Large intestine (tissue), 3 donors: ENCODE results near the gene RAB13. TPM values are rescaled to one million over a fixed set of nuclear protein-coding genes. Genes with fewer than 3 reads are reported as not detected.

Experiments used
- DNase-seq, 2 donors: peaks; one replicate each; pipeline versions ENCODE4 v3.0.0 to v3.0.0-alpha.2; 2013
- H3K27ac ChIP-seq: one replicate; pipeline ENCODE4 v1.5.1; 2013; ENCODE audit warnings: low read length
- H3K27me3 ChIP-seq: 2 replicates; pipeline ENCODE4 v1.6.1; 2013; ENCODE audit warnings: low read length; ENCODE audit not compliant: control insufficient read depth, insufficient read depth
- H3K36me3 ChIP-seq: 2 replicates; pipeline ENCODE4 v1.6.1; 2013; ENCODE audit warnings: low read length; ENCODE audit not compliant: control insufficient read depth, insufficient read depth
- H3K4me1 ChIP-seq: one replicate; pipeline ENCODE4 v1.6.1; 2013; ENCODE audit warnings: low read length; ENCODE audit not compliant: control insufficient read depth, insufficient read depth
- H3K4me3 ChIP-seq: one replicate; pipeline ENCODE4 v1.5.1; 2013; ENCODE audit warnings: low read length
- H3K9me3 ChIP-seq: one replicate; pipeline ENCODE4 v1.6.1; 2013; ENCODE audit warnings: mild to moderate bottlenecking, low read depth, low read length, moderate library complexity; ENCODE audit not compliant: control insufficient read depth
- WGBS: methylation state at CpG from one replicate; pipeline ENCODE4 v1.1.5; 2013; ENCODE audit warnings: low lambda C conversion rate; ENCODE audit not compliant: insufficient coverage; 5-methylcytosine and 5-hydroxymethylcytosine counted together
- polyA plus RNA-seq: library from polyadenylated mRNA; unstranded; fragments of 120-200 nt; gene quantifications from one replicate; pipeline ENCODE4 v1.2.1, GENCODE V29; 2013

Gene RAB13
- polyA plus RNA-seq, 1 donor, result 110 TPM

DNA sequence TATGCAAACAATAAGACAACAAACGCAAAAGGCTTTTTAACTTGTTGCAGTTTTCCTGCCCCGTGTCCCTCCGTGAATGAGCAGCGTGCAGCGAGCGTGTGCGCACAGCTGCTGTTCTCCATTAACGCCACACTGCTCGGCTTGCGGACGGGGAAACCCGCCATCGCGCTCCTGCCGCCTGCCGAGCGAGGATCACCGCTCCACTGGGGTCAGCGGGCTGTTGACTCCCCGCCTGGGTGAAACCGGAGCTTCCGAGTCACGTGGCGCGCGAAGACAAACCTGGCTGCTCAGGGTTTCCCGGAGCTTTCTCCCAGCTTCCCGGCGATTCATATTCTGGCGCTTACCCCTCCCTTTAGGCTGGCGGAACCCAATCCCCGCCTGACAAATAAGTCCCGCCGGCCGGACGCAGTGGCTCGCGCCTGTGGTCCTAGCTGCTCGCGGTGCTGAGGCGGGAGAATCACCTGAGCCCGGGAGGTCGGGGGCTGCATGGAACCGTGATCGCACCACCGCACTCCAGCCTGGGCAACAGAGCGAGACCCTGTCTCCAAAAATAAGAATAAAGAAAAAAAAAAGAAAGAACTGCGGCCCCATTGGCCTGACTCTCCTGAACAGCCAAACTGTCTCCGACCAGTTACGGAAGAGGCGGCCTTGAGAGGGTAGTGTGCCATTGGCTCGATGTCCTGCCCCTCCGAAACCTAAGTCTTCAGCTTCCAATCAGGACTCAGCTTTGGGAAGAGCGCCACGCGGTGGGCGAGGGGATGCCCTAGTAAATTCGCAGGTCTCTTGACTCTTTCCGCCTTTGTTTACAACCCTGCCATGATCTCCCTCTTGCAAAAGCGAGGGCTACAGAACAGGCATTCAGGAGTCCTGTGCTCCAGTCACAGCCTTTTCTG is 18.8 kb downstream of the RAB13 start, which contains the start of gene CREB3L4:
CREB3L4 (plus strand) TSS at position 796 of the 893 bp plus-strand sequence. CDS start 624 bp downstream, outside the sequence.
- peak; percentile 94 to 96 for DNase-seq
- H3K27ac ChIP-seq, result peak within 1 kb of the TSS; percentile 81
- WGBS, result no CpG with 5 or more reads among the region's 60 CpGs
- no peaks in the 10 kb centered on the region for H3K27me3 ChIP-seq
- H3K4me1 ChIP-seq, result peaks cover 4% of the 10 kb centered on the region
- H3K9me3 ChIP-seq, result no peaks in the 10 kb centered on the region
- H3K36me3 ChIP-seq, result no peaks in the 10 kb centered on the region
- peak within 1 kb of the TSS; percentile 54 for H3K4me3 ChIP-seq

DNA sequence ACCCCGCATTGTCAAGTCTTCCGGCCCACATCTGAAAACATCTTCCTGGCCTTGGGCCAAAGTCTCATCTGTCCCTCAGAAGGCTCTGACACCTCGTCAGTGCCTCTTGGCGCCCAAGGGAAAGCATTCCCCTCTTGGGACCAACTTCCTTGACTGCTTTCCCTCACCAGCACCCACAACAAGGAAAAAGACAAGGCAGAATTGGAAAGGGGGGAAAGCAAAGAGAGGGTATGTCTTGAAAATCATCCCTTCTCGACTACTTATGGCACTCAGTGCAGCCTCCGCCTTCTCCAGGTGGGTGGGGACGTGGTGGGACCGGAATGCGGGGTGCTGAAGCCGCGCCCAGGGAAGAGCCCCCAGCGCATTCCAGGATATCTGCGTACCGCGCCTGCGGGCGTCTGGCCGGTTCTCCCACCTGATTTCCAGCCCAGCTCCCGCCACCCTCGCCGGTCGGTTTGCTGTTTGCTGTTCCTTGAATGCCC is 22.2 kb downstream of the RAB13 start:
- WGBS, result no CpG with 5 or more reads among the region's 22 CpGs
- Histone ChIP-seq H3K36me3 (peaks cover 18% of the 10 kb centered on the region), H3K9me3 (no peaks in the 10 kb centered on the region), H3K4me3 (peak overlapping the region; percentile 81), H3K4me1 (peaks cover 15% of the 10 kb centered on the region), H3K27ac (peak overlapping the region; percentile 96), H3K27me3 (no peaks in the 10 kb centered on the region)
- DNase-seq, result peak; percentile 77 to 87

DNA sequence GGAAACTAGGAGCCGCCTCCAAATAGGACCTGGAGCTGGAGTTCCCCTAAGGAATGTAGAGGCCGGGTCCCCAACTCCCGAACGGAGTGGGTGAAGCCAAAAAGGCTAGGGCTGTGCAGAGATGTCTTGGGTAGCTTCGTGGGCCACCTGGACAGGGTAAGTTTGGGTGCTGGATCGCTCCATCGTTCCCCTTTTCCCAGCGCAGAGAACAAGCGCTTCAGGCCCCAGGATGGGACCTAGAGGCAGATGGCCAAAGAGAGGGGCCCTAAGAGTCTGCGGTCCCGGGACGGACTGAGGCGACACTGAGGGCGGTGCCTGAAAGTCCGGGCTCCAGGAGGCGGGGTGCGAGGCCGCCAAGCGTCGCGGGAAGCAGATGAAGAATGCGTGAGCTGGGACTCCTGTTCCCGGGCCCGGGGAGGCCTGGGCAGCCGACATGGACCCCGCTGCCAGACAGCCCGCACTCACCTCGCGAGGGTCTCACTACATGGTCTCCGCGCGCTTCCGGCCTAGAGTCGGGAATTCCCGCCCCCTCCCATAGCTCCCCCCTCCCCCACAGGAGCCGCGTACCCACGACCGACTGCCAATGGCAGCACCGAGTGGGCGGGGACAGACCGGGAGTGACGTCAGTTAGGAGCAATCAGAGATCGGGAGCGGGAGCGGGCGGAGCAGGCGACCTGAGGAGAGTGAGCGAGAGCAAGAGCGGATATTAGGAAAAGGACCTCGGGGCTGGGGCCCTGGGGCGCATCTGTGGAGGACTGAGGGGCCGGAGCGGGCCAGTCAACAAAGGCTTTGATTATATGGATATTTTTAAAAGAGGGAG is 22.9 kb downstream of the RAB13 start, which contains the start of gene SLC39A1:
SLC39A1 (minus strand) TSS at position 508 of the 820 bp plus-strand sequence. CDS start 822 bp downstream, outside the sequence.
- Histone ChIP-seq H3K36me3 (peaks cover 18% of the 10 kb centered on the region), H3K27me3 (no peaks in the 10 kb centered on the region), H3K4me3 (peak within 1 kb of the TSS; percentile 81), H3K9me3 (no peaks in the 10 kb centered on the region), H3K27ac (peak within 1 kb of the TSS; percentile 96), H3K4me1 (peaks cover 17% of the 10 kb centered on the region)
- peak; percentile 97 to 98 for DNase-seq
- no CpG with 5 or more reads among the region's 54 CpGs for WGBS

DNA sequence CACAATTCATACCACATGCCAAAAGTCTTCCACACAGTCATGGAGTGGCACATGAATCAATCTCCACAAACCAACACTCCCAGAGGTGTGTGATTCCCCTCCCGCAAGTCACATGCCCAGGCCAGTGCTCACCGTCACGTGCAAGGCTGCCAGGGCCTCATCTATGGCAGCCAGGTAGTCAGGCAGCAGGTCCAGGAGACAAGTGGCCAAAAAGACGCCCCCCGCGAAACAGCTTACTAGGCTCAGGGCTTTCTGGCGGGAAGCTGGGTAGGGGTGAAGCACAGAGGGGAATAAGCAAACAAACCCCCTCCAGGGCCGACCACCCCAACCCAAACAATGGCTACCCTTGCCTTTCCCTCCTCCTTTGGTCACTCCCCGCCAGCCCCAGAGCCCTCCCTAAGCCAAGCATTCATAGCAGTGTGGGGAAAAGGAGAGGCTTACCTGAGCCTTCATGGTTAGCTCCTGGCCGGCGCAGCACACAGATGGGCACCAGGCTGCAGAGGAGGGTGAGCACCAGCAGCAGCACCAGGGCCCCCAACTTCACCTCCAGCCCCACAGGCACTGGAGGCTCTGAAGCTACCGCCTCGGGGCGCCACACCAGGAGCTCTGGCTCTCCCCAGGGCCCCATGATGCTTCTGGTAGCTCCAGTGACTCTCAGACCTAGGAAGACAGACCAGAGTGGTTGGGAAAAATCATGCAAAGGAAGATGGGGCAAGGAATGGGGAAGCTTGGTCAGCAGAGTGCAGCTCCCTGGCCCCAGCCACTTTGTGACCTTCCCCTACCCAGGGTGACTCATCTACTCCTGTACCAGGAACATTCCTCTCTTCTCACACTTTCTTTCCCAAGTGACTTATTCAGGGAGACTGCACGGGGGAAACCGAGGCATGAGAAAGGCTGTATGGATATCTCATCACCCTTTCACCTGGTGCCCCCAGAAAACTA is 23.8 kb downstream of the RAB13 start:
- peaks cover 18% of the 10 kb centered on the region for H3K36me3 ChIP-seq
- no CpG with 5 or more reads among the region's 16 CpGs for WGBS
- no peaks in the 10 kb centered on the region for H3K9me3 ChIP-seq
- H3K4me3 ChIP-seq, result peak overlapping the region; percentile 81
- peak overlapping the region; percentile 96 for H3K27ac ChIP-seq
- DNase-seq, result peak in 1 of 2 donors; percentile 70
- H3K4me1 ChIP-seq, result peaks cover 18% of the 10 kb centered on the region
- H3K27me3 ChIP-seq, result no peaks in the 10 kb centered on the region

DNA sequence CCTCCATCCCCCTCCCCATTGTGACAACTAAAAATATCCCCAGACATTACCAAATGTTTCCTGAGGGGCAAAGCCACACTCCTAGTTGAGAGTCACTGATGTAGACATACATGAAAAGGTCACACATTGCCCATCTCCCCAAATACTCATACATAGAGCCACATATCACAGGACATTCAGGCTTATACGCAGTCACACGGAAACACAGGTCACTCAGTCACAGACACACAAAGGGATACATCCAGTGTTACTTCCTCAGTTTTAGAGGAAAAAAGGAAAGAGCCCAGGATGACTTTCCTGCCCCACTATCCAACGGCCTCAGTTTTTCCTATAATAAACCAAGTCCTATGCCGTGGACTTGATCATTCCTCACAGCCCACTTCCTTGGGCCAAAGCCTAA is 24.7 kb downstream of the RAB13 start:
- Histone ChIP-seq H3K27me3 (no peaks in the 10 kb centered on the region), H3K36me3 (peaks cover 18% of the 10 kb centered on the region), H3K4me3 (peak overlapping the region; percentile 81), H3K4me1 (peaks cover 27% of the 10 kb centered on the region), H3K27ac (peak overlapping the region; percentile 96), H3K9me3 (no peaks in the 10 kb centered on the region)
- no peak for DNase-seq
- WGBS, result 60% methylated on average over 1 of the region's 4 CpGs

DNA sequence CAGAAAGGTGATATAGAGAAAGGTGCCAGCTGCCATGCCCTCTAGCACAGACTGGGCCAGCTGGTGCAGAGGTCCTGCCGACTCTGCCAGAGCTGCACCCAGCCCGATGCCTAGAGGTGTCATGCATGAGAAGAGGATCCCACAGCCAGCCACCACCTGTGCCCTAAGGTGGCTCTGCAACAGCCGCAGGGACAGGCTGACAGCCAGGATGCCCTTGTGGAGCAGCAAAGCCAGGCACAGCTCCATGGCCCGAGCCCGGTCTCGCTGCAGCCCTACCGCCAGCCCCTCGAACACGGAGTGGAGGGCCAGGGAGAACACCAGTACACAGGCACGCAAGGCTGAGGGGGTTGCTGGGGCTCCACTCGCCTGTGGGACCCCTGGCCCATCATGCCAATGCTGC is 25.9 kb downstream of the RAB13 start:
- Histone ChIP-seq H3K27me3 (no peaks in the 10 kb centered on the region), H3K9me3 (no peaks in the 10 kb centered on the region), H3K4me3 (no peak overlapping the region), H3K36me3 (peaks cover 18% of the 10 kb centered on the region), H3K4me1 (peaks cover 31% of the 10 kb centered on the region), H3K27ac (no peak overlapping the region)
- DNase-seq, result no peak
- no CpG with 5 or more reads among the region's 11 CpGs for WGBS

DNA sequence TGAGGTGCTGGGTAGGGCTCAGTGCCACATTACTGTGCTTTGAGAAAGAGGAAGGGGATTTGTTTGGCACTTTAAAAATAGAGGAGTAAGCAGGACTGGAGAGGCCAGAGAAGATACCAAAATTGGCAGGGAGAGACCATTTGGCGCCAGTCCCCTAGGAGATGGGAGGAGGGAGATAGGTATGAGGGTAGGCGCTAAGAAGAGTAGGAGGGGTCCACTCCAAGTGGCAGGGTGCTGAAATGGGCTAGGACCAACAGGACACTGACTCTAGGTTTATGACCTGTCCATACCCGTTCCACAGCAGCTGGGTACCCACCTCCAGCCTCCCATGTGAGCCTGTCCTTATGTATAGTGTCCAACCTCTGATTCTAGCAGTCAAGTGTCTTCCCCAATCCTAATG is 26.7 kb downstream of the RAB13 start:
- Histone ChIP-seq H3K27me3 (no peaks in the 10 kb centered on the region), H3K9me3 (no peaks in the 10 kb centered on the region), H3K36me3 (peaks cover 23% of the 10 kb centered on the region), H3K27ac (no peak overlapping the region), H3K4me1 (peaks cover 32% of the 10 kb centered on the region), H3K4me3 (no peak overlapping the region)
- DNase-seq, result no peak
- WGBS, result no CpG with 5 or more reads among the region's 3 CpGs

DNA sequence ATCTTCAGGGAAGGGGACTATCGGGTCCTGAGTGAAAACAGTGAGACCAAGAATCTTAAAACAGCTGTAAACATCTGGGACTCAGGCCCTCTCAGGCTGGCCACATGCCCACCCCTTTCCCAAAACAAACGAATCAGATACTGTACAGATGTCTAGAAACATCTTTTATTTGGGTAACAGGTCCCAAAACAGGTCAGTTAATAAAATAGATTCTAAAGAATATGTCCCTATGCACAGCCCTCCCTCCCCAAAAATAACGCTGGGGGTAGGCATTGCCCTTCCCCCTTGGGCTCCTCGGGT is 27.2 kb downstream of the RAB13 start:
- peak overlapping the region; percentile 19 for H3K4me3 ChIP-seq
- no peaks in the 10 kb centered on the region for H3K27me3 ChIP-seq
- 0% methylated on average over 1 of the region's 4 CpGs for WGBS
- H3K27ac ChIP-seq, result peak overlapping the region; percentile 14
- H3K9me3 ChIP-seq, result no peaks in the 10 kb centered on the region
- peaks cover 37% of the 10 kb centered on the region for H3K4me1 ChIP-seq
- H3K36me3 ChIP-seq, result peaks cover 28% of the 10 kb centered on the region
- DNase-seq, result no peak

DNA sequence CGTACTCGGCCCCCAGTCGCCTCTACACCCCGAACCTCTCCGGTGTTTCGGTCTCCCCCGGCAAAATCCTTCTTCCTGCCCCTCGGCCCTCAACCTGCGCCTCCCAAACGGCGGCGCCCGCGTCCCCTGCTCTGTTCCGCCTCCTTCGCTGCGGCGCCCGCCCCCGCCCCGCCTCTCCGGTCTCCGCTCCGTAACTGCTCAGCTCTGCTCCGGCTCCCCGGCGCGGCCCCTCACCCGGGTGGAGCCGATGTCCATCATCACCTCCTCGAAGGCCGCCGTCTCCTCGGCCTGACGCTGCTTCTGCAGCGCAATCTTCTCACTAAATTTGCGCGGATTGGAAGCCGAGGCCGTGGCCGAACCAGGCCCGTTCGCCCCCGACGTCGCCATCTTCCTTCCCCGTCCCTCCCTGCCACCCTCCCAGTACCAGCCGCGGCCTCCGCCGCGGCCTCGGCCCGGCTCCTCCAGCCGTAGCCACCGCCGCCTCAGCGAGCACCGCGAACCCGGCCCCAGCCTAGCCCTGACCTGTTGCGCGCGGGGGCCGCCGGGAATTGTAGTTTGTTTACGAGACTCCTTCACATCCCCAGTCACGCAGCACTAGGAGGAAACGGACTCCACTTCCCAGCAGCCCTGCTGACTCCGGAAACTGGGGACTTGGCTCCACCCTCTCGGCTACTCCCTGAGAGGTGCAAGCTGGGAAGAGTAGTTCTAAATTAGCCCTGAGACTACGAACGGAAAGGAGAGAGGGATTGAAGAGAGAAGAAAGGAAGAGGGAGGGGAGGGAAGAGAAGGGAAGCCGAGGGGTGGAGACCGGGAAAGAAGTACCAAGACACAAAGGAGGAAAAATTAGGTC is 27.8 kb downstream of the RAB13 start, which contains the start of gene CRTC2:
CRTC2 (minus strand) TSS at position 502 of the 850 bp plus-strand sequence; CDS start at position 387, 115 bp downstream.
- 5% methylated on average over 4 of the region's 75 CpGs for WGBS
- Histone ChIP-seq H3K27ac (peak within 1 kb of the TSS; percentile 77), H3K4me3 (peak within 1 kb of the TSS; percentile 80), H3K36me3 (peaks cover 34% of the 10 kb centered on the region), H3K27me3 (no peaks in the 10 kb centered on the region), H3K4me1 (peaks cover 37% of the 10 kb centered on the region), H3K9me3 (no peaks in the 10 kb centered on the region)
- peak; percentile 98 to 99 for DNase-seq
